Endothelial cell (in vitro differentiated cells): Measurements from ENCODE around the gene SNCAIP. TPM values are rescaled to one million over a fixed set of nuclear protein-coding genes. Genes with fewer than 3 reads are reported as not detected.
"Not testable (repeated sequence)": the region's sequence is repeated elsewhere in the genome, so short reads cannot be mapped to it uniquely, and the experiment has no call there.

Experiments used
- DNase-seq: peaks from one replicate; pipeline ENCODE4 v3.0.0; 2021; ENCODE audit warnings: low spot score
- H3K27ac Mint-ChIP-seq: one replicate; pipeline ENCODE4 v1.8.0; 2021; ENCODE audit warnings: mixed read lengths, inconsistent platforms; ENCODE audit not compliant: unreplicated experiment
- H3K27me3 Mint-ChIP-seq: one replicate; pipeline ENCODE4 v1.8.0; 2021; ENCODE audit warnings: mild to moderate bottlenecking, moderate library complexity, mixed read lengths, inconsistent platforms; ENCODE audit not compliant: unreplicated experiment
- H3K36me3 Mint-ChIP-seq: one replicate; pipeline ENCODE4 v1.8.0; 2021; ENCODE audit warnings: mild to moderate bottlenecking, low read depth, mixed read lengths, inconsistent platforms; ENCODE audit not compliant: unreplicated experiment
- H3K4me1 Mint-ChIP-seq: one replicate; pipeline ENCODE4 v1.8.0; 2021; ENCODE audit warnings: mild to moderate bottlenecking, mixed read lengths, inconsistent platforms; ENCODE audit not compliant: unreplicated experiment
- H3K4me3 Mint-ChIP-seq: one replicate; pipeline ENCODE4 v1.8.0; 2021; ENCODE audit warnings: mild to moderate bottlenecking, mixed read lengths, inconsistent platforms; ENCODE audit not compliant: unreplicated experiment
- H3K9me3 Mint-ChIP-seq: one replicate; pipeline ENCODE4 v1.8.0; 2021; ENCODE audit warnings: mixed read lengths, inconsistent platforms; ENCODE audit not compliant: unreplicated experiment
- total RNA-seq: library from RNA; stranded (reverse); fragmentation: NEBNext Ultra II Directional; extraction: Animal tissue kit (Norgen Biotek cat#: 25700); gene quantifications from one replicate; pipeline ENCODE4 v1.2.1, GENCODE V29; 2021; ENCODE audit not compliant: unreplicated experiment
- TF ChIP-seq, protein P1 (sequence below): fragments of 200-600 bp; sonication (generic); IDR thresholded peaks from one replicate; pipeline ENCODE4 v1.5.0; 2021; ENCODE audit warnings: antibody characterized with exemption; ENCODE audit not compliant: unreplicated experiment

The SNCAIP gene
- total RNA-seq, 1 donor from 2014 or later = 254 TPM

DNA sequence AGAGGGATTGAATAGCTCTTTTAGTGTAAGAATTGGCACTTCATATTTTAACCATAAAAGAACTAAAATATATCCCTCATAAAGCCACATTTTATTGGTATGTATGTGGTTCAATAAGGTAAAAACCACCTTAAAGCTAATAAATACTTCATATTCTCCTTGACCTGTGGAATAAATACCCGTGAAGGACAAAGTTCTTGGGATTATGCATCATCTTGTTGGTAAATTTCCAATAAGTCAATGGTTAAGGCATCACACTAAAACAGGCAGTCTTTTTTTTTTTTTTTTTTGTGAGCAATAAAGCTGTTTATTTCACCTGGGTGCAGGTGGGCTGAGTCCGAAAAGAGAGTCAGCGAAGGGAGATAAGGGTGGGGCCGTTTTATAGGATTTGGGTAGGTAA, 161.9 kb downstream of the SNCAIP start:
- TF ChIP-seq, protein P1, sequence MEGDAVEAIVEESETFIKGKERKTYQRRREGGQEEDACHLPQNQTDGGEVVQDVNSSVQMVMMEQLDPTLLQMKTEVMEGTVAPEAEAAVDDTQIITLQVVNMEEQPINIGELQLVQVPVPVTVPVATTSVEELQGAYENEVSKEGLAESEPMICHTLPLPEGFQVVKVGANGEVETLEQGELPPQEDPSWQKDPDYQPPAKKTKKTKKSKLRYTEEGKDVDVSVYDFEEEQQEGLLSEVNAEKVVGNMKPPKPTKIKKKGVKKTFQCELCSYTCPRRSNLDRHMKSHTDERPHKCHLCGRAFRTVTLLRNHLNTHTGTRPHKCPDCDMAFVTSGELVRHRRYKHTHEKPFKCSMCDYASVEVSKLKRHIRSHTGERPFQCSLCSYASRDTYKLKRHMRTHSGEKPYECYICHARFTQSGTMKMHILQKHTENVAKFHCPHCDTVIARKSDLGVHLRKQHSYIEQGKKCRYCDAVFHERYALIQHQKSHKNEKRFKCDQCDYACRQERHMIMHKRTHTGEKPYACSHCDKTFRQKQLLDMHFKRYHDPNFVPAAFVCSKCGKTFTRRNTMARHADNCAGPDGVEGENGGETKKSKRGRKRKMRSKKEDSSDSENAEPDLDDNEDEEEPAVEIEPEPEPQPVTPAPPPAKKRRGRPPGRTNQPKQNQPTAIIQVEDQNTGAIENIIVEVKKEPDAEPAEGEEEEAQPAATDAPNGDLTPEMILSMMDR = no peak
- no peak for DNase-seq
- Mint-ChIP-seq H3K27me3 (peaks cover 3% of the 10 kb centered on the region), H3K4me1 (peaks cover 7% of the 10 kb centered on the region), H3K9me3 (no peaks in the 10 kb centered on the region), H3K27ac (no peak overlapping the region), H3K36me3 (peaks cover 4% of the 10 kb centered on the region), H3K4me3 (no peak overlapping the region)

DNA sequence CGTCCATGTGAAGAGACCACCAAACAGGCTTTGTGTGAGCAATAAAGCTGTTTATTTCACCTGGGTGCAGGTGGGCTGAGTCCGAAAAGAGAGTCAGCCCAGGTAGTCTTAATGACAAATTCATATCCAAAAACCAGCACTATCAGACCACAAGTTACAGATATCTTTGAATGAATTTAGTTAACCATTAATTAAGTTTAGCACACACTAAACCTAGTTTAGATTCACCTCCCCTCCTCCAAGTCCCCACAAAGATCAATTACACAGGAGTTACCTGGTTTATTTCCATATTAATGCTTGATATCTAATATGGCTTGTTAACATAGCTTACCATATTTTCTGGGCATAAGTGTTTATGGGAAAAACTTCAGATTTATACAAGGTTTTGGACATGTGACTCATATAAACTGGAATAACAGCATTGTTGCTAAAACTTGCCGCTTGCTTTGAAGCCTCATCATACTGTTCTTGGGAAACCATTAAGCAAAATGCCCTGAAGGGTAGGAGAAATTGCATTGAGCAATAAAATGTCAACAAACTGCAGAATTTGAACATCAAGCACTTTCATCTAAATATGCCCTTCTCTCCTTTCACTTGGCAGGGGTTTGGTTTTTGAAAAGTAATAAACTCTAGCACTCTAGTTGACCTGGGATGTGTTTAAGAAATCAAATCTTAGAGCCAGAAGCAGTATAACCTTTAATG, 166.9 kb downstream of the SNCAIP start:
- Mint-ChIP-seq H3K27ac (no peak overlapping the region), H3K36me3 (no peaks in the 10 kb centered on the region), H3K4me1 (no peaks in the 10 kb centered on the region), H3K4me3 (no peak overlapping the region), H3K9me3 (no peaks in the 10 kb centered on the region), H3K27me3 (peaks cover 1% of the 10 kb centered on the region)
- DNase-seq = no peak
- TF ChIP-seq, protein P1 = no peak

DNA sequence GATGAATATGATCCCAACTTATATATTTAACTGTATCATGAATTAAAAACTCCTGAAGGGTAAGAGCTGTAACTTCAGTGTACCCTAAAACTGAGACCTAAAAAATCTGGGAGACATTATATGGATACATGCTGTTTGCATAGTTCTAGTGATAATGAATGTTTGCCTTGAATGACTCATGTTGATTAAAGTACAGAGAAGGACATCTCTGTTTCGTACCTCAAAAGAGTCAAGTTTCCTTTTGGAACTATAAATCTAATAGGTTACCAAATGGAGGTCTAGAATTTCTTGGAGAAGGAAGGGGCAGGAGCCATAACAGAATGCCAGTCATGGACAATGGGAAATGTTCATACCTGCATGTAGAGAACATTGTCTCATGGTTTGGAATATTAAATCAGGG, 168.1 kb downstream of the SNCAIP start:
- Mint-ChIP-seq H3K36me3 (no peaks in the 10 kb centered on the region), H3K27ac (no peak overlapping the region), H3K4me3 (no peak overlapping the region), H3K9me3 (no peaks in the 10 kb centered on the region), H3K4me1 (no peaks in the 10 kb centered on the region), H3K27me3 (peaks cover 1% of the 10 kb centered on the region)
- DNase-seq = no peak
- TF ChIP-seq, protein P1 = no peak

DNA sequence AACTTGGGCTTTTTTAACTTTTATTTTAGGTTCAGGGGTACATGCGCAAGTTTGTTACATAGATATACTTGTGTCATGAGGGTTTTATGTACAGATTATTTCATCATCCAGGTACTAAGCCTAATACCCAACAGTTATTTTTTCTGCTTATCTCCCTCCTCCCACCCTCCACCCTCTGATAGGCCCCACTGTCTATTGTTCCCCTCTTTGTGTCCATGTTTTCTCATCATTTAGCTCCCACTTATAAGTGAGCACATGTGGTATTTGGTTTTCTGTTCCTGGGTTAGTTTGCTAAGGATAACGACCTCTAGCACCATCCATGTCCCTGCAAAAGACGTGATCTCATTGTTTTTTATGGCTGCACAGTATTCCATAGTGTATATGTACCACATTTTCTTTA, 172.1 kb downstream of the SNCAIP start:
- H3K27me3 Mint-ChIP-seq = no peaks in the 10 kb centered on the region
- no peak for DNase-seq
- TF ChIP-seq, protein P1 = no peak
- H3K4me3 Mint-ChIP-seq = no peak overlapping the region
- H3K36me3 Mint-ChIP-seq = no peaks in the 10 kb centered on the region
- H3K4me1 Mint-ChIP-seq = no peaks in the 10 kb centered on the region
- no peak overlapping the region for H3K27ac Mint-ChIP-seq
- no peaks in the 10 kb centered on the region for H3K9me3 Mint-ChIP-seq

DNA sequence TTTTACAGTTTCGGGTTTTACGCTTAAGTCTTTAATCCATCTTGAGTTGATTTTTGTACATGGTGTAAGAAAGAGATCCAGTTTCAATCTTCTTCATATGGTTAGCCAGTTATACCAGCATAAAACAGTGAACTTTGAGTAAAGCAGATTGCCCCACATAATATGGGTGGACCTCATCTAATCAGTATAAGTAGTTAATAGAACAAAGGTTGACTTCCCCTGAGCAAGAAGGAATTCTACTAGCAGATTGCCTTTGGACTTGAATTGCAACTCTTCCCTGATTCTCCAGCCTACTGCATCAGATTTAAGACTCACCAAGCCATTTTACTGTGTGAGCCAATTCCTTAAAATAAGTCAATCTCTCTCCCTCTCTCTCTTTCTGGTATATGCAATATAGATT, 173.2 kb downstream of the SNCAIP start:
- no peaks in the 10 kb centered on the region for H3K9me3 Mint-ChIP-seq
- H3K27me3 Mint-ChIP-seq = no peaks in the 10 kb centered on the region
- H3K36me3 Mint-ChIP-seq = no peaks in the 10 kb centered on the region
- DNase-seq = no peak
- TF ChIP-seq, protein P1 = no peak
- no peak overlapping the region for H3K27ac Mint-ChIP-seq
- no peak overlapping the region for H3K4me3 Mint-ChIP-seq
- H3K4me1 Mint-ChIP-seq = no peaks in the 10 kb centered on the region

DNA sequence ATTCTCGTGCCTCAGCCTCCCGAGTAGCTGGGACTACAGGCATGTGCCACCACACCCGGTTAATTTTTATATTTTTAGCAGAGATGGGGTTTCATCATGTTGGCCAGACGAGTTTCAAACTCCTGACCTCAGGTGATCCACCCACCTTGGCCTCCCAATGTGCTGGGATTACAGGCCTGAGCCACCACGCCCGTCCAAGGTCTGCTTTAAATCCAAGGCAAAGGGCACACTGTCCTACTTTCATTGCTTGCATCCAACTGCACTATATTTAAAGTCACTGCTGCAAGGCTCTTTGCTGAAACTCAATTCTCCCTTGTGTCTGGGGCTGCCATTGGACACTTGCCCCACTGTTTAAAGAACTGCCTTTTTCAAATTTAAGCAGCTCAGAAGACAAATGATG, 174.6 kb downstream of the SNCAIP start:
- DNase-seq, H3K9me3 Mint-ChIP-seq, H3K4me3 Mint-ChIP-seq, H3K4me1 Mint-ChIP-seq, H3K36me3 Mint-ChIP-seq, H3K27me3 Mint-ChIP-seq, H3K27ac Mint-ChIP-seq: not testable (repeated sequence)
